Measurements from ENCODE around the gene LRRC46.

DNA sequence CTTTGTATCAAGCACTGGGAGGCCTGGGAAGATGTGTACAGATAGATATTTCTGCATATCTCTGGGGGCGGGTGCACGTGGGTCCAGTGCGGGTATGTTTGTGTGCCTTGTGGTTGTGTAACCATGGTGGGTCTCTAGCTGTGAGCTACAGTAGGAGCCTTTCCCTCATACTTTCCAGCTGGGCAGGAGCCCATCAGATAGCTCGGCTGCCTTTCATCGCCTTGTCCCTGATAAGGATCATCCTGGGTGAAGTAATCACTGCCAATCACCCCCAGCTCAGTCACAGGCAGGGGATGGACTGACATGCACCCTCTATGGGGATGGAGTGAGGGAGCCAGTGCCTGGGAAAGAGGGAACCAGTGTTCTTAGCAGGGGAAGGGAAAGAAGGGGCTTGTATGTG lies 12.8 kb downstream of the LRRC46 start:
- TF ChIP-seq, protein P1, sequence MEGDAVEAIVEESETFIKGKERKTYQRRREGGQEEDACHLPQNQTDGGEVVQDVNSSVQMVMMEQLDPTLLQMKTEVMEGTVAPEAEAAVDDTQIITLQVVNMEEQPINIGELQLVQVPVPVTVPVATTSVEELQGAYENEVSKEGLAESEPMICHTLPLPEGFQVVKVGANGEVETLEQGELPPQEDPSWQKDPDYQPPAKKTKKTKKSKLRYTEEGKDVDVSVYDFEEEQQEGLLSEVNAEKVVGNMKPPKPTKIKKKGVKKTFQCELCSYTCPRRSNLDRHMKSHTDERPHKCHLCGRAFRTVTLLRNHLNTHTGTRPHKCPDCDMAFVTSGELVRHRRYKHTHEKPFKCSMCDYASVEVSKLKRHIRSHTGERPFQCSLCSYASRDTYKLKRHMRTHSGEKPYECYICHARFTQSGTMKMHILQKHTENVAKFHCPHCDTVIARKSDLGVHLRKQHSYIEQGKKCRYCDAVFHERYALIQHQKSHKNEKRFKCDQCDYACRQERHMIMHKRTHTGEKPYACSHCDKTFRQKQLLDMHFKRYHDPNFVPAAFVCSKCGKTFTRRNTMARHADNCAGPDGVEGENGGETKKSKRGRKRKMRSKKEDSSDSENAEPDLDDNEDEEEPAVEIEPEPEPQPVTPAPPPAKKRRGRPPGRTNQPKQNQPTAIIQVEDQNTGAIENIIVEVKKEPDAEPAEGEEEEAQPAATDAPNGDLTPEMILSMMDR (IDR thresholded peaks at IDR 0.05 in 4 of 5, conservative IDR thresholded peaks at IDR 0.05 in 1 of 5), result no peak
- TF ChIP-seq POLR2A (IDR thresholded peaks at IDR 0.05), result no peak
